WTC11 (cell line): ENCODE measurements around the gene PZP. TPM values are rescaled to one million over a fixed set of nuclear protein-coding genes. Genes with fewer than 3 reads are reported as not detected.

Experiments
- ATAC-seq: fragments of 200-7000 bp; cut with Tn5 transposase; 2 replicates; pipeline ENCODE4 v1.10.0; 2021; ENCODE audit warnings: mild to moderate bottlenecking, moderate library complexity
- CTCF ChIA-PET: fragments of 300-600 bp; sonication (Branson Sonifier 250); formaldehyde crosslinking; loops from one replicate; lab custom pipeline; 2021; ENCODE audit warnings: antibody characterized with exemption; lab: Charles Lee
- POLR2A ChIA-PET: fragments of 350-600 bp; sonication (Branson Sonifier 250); formaldehyde crosslinking; loops from one replicate; lab custom pipeline; 2021; ENCODE audit warnings: antibody characterized with exemption; lab: Charles Lee
- DNase-seq: peaks from one replicate; pipeline ENCODE4 v3.0.0; 2021; ENCODE audit warnings: low spot score
- H3K27ac Mint-ChIP-seq: 2 replicates; pipeline ENCODE4 v1.8.0; 2021; ENCODE audit warnings: mixed read lengths
- H3K27me3 Mint-ChIP-seq: 2 replicates; pipeline ENCODE4 v1.8.0; 2021; ENCODE audit warnings: low read depth, mild to moderate bottlenecking, moderate library complexity, mixed read lengths
- H3K36me3 Mint-ChIP-seq: 2 replicates; pipeline ENCODE4 v1.8.0; 2021; ENCODE audit warnings: mixed read lengths
- H3K4me1 Mint-ChIP-seq: 2 replicates; pipeline ENCODE4 v1.8.0; 2022; ENCODE audit warnings: mixed read lengths
- H3K4me3 Mint-ChIP-seq: 2 replicates; pipeline ENCODE4 v1.8.0; 2021; ENCODE audit warnings: mild to moderate bottlenecking, moderate library complexity, mixed read lengths
- H3K9me3 Mint-ChIP-seq: 2 replicates; pipeline ENCODE4 v1.8.0; 2021; ENCODE audit warnings: mixed read lengths
- AFF4 ChIP-seq: sonication (generic); formaldehyde crosslinking; IDR thresholded peaks from 2 replicates; pipeline ENCODE4 v1.8.1; 2023; ENCODE audit warnings: mild to moderate bottlenecking, missing genetic modification reagents, borderline replicate concordance
- ATF2 ChIP-seq: sonication (generic); formaldehyde crosslinking; IDR thresholded peaks from 2 replicates; pipeline ENCODE4 v1.8.1; 2022; ENCODE audit warnings: low read depth, missing genetic modification reagents, borderline replicate concordance
- CREM ChIP-seq: sonication (generic); formaldehyde crosslinking; IDR thresholded peaks from 2 replicates; pipeline ENCODE4 v1.8.1; 2022; ENCODE audit warnings: mild to moderate bottlenecking, missing genetic modification reagents, moderate library complexity
- E2F5 ChIP-seq: sonication (generic); formaldehyde crosslinking; IDR thresholded peaks from 2 replicates; pipeline ENCODE4 v1.8.1; 2022; ENCODE audit warnings: mild to moderate bottlenecking, moderate library complexity, missing genetic modification reagents
- ELF4 ChIP-seq: sonication (generic); formaldehyde crosslinking; IDR thresholded peaks from 2 replicates; pipeline ENCODE4 v1.8.1; 2022; ENCODE audit warnings: low read depth, mild to moderate bottlenecking, moderate library complexity, missing genetic modification reagents
- GABPB1 ChIP-seq: sonication (generic); formaldehyde crosslinking; IDR thresholded peaks from 2 replicates; pipeline ENCODE4 v1.8.1; 2023; ENCODE audit warnings: mild to moderate bottlenecking, missing genetic modification reagents
- IRF1 ChIP-seq: sonication (generic); formaldehyde crosslinking; IDR thresholded peaks from 2 replicates; pipeline ENCODE4 v1.8.0; 2023; ENCODE audit warnings: missing genetic modification reagents
- PREB ChIP-seq: sonication (generic); formaldehyde crosslinking; IDR thresholded peaks from 2 replicates; pipeline ENCODE4 v1.8.1; 2022; ENCODE audit warnings: mild to moderate bottlenecking, missing genetic modification reagents, moderate library complexity, borderline replicate concordance
- PRRX2 ChIP-seq: fragments of 250-450 bp; sonication (Bioruptor Pico); IDR thresholded peaks from 2 replicates; pipeline ENCODE4 v1.8.0; 2021; ENCODE audit warnings: mild to moderate bottlenecking
- SP1 ChIP-seq: sonication (generic); formaldehyde crosslinking; conservative IDR thresholded peaks from 2 replicates; pipeline ENCODE4 v1.8.1; 2022; ENCODE audit warnings: missing genetic modification reagents
- STAT6 ChIP-seq: sonication (generic); formaldehyde crosslinking; conservative IDR thresholded peaks from 2 replicates; pipeline ENCODE4 v1.8.1; 2023; ENCODE audit warnings: mild to moderate bottlenecking, low read depth, missing genetic modification reagents, moderate library complexity
- TEAD1 ChIP-seq: sonication (generic); formaldehyde crosslinking; IDR thresholded peaks from 2 replicates; pipeline ENCODE4 v1.8.0; 2022; ENCODE audit warnings: mild to moderate bottlenecking, missing genetic modification reagents
- ZNF121 ChIP-seq: sonication (generic); formaldehyde crosslinking; IDR thresholded peaks from 2 replicates; pipeline ENCODE4 v1.8.0; 2023; ENCODE audit warnings: missing genetic modification reagents
- ZNF138 ChIP-seq: sonication (generic); formaldehyde crosslinking; conservative IDR thresholded peaks from 2 replicates; pipeline ENCODE4 v1.8.1; 2022; ENCODE audit warnings: mild to moderate bottlenecking, moderate library complexity, missing genetic modification reagents
- ZNF263 ChIP-seq: sonication (generic); formaldehyde crosslinking; IDR thresholded peaks from 2 replicates; pipeline ENCODE4 v1.8.1; 2022; ENCODE audit warnings: low read depth, mild to moderate bottlenecking, moderate library complexity, missing genetic modification reagents
- total RNA-seq: library from RNA; stranded (reverse); gene quantifications from 3 replicates; pipeline ENCODE4 v1.2.3, GENCODE V29; 2021

PZP gene
- total RNA-seq, 1 experiment from 2014 or later, result 0.15 TPM

GRCh38 chr12:9120487-9121184, 87.6 kb downstream of the PZP start:
- Mint-ChIP-seq H3K9me3 (no peaks in the 10 kb centered on the region), H3K36me3 (no peaks in the 10 kb centered on the region), H3K27me3 (no peaks in the 10 kb centered on the region), H3K4me3 (no peak overlapping the region)
- POLR2A ChIA-PET, result no interaction called here
- no peak for ATAC-seq
- no peak for DNase-seq
- TF ChIP-seq PRRX2 (CRISPR knock-in tag), result no peak
- TF ChIP-seq, all 79 proteins: peak for 0
- H3K4me1 Mint-ChIP-seq, result peaks cover 15% of the 10 kb centered on the region
- CTCF ChIA-PET, result no interaction called here
- H3K27ac Mint-ChIP-seq, result no peak overlapping the region

GRCh38 chr12:9118158-9118557, 90.0 kb downstream of the PZP start:
- Mint-ChIP-seq H3K4me1 (peaks cover 17% of the 10 kb centered on the region), H3K4me3 (no peak overlapping the region), H3K9me3 (no peaks in the 10 kb centered on the region), H3K36me3 (no peaks in the 10 kb centered on the region), H3K27me3 (no peaks in the 10 kb centered on the region), H3K27ac (no peak overlapping the region)
- DNase-seq (no peak), ATAC-seq (no peak)
- no peak for TF ChIP-seq ZNF263 (CRISPR knock-in tag)
- TF ChIP-seq TEAD1 (CRISPR knock-in tag), result no peak
- TF ChIP-seq CREM, result no peak
- ChIA-PET POLR2A (no interaction called here), CTCF (interaction anchor here (1.3 to 1.6 kb wide), 2 partner anchors 10 to 17 kb away, joined by 3 to 4 read pairs; no protein-coding TSS in a partner anchor)

- Mint-ChIP-seq H3K4me1 (peaks cover 17% of the 10 kb centered on the region), H3K36me3 (no peaks in the 10 kb centered on the region), H3K27ac (no peak within 1 kb of the TSS; the same call in 1 of the 2 replicates), H3K27me3 (no peaks in the 10 kb centered on the region; the same call in 1 of the 2 replicates), H3K9me3 (no peaks in the 10 kb centered on the region), H3K4me3 (no peak within 1 kb of the TSS)
- no peak for TF ChIP-seq ELF4 (CRISPR knock-in tag)
- peak; percentile 59 for TF ChIP-seq GABPB1 (CRISPR knock-in tag)
- ChIA-PET POLR2A (no interaction called here), CTCF (no interaction called here)
- peak; percentile 47 for ATAC-seq
- DNase-seq, result no peak
Measured at GRCh38 chr12:9115731-9116559, 92.2 kb downstream of the PZP start, which contains the start of gene A2M. A2M (minus strand) TSS chr12:9115919; CDS start chr12:9115849, 70 bp downstream.

GRCh38 chr12:9114946-9115345, 93.2 kb downstream of the PZP start:
- ATAC-seq (no peak), DNase-seq (no peak)
- ChIA-PET CTCF (no interaction called here), POLR2A (no interaction called here)
- no peak overlapping the region for H3K4me3 Mint-ChIP-seq
- H3K4me1 Mint-ChIP-seq, result peaks cover 17% of the 10 kb centered on the region
- no peaks in the 10 kb centered on the region for H3K9me3 Mint-ChIP-seq
- H3K27me3 Mint-ChIP-seq, result no peaks in the 10 kb centered on the region; the same call in 1 of the 2 replicates
- H3K36me3 Mint-ChIP-seq, result no peaks in the 10 kb centered on the region
- no peak overlapping the region for H3K27ac Mint-ChIP-seq
- TF ChIP-seq ATF2 (CRISPR knock-in tag) (no peak), PREB (CRISPR knock-in tag) (no peak), STAT6 (CRISPR knock-in tag) (no peak), ZNF138 (CRISPR knock-in tag) (no peak), ZNF121 (no peak), SP1 (CRISPR knock-in tag) (no peak), PRRX2 (CRISPR knock-in tag) (no peak), AFF4 (CRISPR knock-in tag) (no peak), E2F5 (CRISPR knock-in tag) (no peak), IRF1 (CRISPR knock-in tag) (no peak)
